ENCODE data around the gene CST9.
"Not testable (repeated sequence)": the region's sequence is repeated elsewhere in the genome, so short reads cannot be mapped to it uniquely, and the experiment has no call there.

CST9 gene

DNA sequence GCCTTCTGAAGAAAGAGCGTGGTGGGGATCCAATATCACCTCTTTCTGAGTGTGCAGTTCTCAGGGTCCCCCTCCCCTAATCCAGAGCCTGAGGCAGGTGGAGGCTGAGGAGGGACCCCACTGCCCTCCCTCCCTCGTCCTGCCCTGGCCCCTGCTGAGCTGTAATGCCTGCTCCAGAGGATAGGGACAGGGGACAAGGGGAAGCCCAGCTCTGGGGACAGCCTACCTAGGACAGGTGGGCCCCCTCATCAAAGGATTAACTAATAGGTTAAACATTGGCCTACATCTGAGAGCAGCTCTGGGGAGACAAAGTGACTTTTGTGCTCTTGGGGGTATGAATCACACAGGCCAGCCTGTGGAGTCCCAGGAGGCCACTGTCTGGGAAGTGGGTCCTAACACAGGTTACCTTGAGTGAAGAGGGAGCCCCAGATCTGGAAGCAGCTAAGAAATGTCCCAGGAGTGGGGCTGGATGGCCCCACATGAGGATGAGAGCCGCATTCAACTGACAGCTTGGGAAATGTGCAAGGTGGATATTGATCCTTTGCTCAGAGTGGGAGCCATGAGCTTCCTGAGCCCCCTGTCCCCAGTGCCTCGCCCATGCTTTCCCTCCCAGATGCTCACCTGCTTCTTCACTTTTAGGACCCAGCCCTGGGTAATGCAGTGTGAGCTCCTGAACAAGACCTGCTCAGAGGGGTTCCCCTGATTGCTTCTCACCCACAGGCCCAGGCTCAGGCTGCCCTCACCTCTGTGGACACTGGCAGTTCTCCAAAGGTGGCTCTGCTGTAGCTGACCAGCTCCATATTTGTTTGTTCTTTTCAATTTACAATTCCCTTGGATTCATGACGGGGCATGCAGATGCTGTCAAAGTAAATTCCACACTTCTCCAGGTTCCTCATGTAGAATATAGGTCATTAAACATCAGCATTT is 19.6 kb downstream of the CST9 start:
- DNase-seq: no peak

DNA sequence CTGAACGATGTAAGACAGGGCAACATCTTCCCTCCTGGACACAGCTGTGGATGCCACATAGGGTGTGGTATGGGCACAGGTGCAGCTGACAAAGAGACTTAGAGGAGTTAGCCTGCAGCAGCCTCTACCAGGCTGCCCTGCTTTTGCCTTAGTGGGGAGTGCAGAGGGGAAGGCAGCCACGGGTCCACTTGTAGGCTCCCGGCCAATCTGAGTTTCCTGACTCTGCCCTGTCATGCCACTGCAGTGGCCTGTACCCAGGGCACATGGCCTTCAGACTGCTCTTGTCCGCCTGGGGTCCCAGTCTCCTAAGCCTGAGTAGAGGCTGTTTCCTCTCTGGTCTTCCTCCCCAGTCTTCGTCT is 20.3 kb downstream of the CST9 start:
- DNase-seq: no peak

DNA sequence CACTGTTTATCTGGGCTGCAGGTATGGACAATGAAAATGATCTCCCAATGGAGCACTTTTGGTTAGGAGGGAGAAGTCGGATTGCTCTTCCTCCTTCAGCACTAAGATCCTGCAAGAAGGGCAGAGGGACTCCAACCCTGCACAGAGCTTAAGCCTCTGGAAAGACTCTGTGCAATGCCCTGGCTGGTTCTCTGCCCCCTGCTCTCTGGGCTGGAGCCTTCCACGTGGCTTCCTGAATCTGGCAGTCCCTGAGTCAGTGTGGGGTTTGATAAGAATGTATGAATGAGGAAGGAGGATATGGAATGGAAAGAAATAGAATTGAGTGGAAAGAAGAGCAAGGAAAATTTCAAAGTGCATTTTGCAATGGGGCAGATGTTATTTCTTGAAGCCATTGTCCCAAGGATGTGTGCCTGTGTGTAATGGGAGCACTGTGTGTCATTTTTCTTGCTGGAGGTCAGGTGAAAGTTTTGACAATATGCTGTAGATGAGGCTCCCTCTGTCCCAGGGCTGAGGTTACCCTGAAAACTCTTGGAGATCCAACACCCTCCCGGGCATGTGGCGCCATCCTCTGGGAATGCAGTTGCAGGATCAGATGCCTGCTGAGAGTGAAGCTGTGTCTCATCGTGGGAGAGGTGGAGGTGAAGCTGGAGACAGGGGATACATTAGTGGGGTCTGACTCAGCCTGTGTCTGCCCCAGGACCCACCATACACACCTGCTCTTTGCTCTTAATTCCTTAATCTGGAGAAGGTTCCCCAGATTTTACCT is 21.1 kb downstream of the CST9 start:
- no peak for DNase-seq

DNA sequence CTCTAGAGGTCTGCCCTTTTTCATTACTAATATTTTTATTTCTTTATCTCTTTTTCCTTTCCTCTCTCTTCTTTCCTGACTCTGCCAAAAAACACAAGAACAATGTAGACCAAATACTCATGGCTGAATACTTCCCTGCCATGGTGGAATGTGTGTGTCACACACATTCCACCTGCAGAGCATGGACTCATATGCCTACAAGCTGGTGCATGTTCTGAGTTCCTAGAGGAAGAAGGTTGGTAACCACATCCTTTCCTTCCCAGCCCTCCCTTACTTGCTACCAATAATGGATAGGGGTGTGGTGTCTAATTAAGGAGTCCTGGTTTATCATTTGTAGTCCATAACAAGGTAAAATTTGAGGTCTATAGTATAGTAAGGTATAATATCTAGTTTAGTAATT is 22.2 kb downstream of the CST9 start:
- no peak for DNase-seq

DNA sequence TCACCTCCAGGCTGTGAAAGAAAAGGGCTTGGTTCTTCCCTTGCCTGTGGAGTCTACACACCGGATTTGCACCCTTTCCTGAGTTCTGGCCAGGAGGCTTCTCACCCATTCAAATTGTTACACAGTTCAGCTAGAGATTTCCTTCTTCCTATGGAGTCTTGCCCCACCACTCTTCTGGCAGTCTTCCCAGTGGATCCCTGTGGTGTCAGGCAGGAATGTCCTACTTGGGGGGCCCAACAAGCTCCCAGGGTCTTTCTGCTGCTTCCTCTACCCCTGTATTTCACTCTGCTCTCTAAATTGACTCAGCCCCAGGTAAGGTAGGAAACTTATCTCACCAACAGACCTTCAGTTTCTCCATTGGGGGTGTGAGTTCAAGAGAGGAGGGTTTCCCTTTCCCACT is 23.4 kb downstream of the CST9 start:
- no peak for DNase-seq

DNA sequence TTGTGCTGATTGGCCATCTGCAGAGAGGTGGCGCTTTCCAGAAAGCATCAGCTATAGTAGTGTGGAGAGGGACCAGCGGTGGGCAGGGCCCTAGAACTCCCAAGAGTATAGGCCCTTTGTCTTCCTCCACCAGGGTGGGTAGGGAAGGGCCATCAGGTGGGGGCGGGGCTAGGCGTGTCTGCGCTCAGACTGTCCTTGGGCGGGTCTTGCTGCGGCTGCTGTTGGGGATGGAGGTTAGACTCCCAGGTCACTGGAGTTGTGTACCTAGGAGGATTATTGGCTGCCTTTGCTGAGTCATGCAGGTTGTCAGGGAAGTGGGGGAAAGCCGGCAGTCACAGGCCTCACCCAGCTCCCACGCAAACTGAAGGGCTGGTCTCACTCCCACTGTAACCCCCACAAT is 23.9 kb downstream of the CST9 start:
- DNase-seq: not testable (repeated sequence)

DNA sequence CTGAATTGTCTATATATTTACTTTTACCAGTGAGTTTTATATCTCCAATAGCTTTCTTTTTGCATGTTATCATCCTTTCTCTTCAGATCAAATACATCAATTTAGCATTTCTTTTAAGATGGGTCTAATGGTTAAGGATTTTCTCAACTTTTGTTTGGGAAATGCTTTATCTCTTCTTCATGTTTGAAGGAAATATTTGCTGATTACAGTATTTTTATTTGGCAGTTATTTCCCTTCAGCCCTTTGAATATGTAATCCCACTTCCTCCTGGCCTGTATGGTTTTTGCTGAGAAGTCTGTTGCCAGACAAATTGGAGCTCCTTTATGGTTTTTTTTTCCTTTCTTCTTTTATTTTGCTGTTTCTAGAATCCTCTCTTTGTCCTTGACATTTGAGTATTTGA is 30.7 kb downstream of the CST9 start:
- DNase-seq: no peak

DNA sequence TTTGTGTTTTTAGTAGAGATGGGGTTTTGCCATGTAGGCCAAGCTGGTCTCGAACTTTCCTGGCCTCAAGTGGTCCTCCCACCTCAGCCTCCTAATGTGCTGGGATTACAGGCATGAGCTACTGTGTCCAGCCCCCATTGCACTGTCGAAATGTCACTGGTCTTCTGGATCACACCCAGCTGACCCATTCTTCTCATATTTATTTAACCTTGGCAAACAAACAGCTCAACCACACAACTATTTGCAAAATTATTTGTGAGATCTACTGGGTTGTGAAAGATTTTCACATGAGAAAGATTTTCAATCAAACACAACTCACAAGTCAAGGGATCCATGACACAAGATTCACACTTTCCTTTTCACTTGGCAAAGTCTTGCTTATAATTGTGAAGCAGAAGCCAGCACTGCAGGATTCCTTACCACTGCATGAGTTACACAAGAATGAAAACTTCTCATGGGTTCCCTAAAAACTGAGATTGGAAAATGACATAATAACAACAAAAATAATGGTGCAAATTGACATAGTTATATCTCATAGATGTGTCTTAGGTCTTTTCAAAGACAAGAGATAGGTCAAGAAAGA is 35.4 kb downstream of the CST9 start:
- no peak for DNase-seq

DNA sequence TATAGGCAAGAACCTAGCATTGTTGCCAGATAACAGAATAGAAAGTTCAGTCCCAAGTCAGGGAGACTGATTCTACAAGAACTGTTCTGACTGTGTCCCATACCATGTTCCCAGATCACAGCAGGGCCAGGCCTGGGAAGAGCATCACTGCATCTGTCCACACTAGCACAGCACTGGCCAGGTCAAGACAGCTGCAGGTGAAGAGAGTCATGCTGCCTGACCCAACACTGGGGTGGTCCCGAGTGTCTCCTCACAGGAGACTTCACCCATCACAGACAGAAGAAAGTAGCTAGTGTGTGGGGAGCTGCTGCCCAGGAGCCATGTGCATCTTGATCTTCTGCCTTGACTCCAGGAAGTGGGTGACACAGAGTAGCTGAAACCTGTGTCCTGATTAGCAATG is 36.1 kb downstream of the CST9 start:
- DNase-seq: no peak

DNA sequence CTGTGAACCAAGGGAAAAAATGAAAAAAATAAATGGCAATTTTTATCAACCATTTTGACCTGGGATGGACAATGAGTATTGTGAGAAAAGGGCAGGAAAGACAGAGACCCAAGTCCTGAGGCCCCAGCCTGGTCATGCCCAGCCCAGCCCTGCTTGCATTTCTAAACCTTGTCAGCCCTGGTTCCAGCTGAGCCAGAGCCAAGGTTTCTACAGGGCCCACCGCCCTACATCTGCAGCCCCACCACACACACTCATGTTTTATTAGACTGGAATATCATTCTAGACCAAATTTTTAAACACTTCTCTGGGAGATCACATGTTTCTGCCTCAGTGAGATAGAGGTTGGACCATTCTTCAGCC is 36.8 kb downstream of the CST9 start:
- DNase-seq: no peak

DNA sequence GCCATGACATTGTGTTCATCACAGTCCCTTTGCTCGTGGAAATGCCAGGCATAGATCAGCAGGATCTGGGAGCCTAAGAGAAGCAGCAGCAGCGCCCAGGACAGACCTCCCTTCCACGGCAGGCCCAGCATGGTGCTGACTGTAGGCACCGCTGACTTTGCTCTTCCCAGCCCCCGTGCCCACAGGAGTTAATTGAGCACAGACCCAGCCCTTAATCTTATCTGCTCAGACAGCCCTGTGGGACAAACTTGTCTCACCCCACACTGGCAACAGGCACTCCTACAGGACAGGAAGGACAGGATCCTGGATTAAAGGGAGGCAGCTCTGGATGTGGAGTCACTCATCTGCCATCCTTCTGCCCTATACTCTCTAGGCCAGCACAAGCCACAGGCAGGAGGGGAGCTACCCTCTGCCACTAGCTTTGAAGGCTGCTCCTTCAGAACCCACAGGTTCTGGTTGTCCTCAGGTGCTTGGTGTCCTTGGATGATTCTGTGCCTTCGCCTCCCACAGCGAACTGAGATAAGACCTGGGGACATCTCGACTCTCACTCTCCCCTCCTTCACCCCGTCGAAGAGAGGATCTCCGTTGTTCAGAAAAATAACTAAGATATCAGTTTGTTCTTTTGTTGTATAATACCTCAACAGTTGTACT is 37.3 kb downstream of the CST9 start, which contains the start of gene CST9L:
TSS of gene CST9L (minus strand) at position 165 of the 651 bp plus-strand sequence. CDS start at position 131, 34 bp downstream.
- DNase-seq: no peak

DNA sequence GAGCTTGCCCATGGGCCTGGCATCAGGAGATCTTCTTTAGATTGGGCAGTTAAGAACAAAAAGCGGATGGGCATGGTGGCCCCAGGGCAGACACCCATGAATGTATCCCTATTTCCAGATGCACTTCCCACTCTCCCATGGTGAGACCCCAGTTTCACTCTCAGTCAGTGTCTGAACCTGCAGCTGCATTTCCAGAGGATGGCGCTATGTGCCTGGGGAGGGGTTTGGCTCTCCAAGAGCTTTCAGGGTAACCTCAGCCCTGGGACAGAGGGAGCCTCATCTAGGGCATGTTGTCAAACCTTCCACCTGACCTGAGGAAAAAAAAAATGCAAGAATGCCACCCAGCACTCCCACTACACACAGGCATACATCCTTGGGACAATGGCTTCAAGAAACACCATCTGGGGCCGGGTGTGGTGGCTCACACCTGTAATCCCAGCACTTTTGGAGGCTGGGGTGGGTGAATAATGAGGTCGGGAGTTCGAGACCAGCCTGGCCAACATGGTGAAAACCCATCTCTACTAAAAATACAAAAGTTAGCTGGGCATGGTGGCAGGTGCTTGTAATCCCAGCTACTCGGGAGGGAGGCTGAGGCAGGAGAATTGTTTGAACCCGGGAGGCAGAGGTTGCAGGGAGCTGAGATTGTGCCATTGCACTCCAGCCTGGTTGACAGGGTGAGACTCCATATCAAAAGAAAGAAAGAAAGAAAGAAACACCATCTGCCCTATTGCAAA is 39.4 kb downstream of the CST9 start:
- no peak for DNase-seq

DNA sequence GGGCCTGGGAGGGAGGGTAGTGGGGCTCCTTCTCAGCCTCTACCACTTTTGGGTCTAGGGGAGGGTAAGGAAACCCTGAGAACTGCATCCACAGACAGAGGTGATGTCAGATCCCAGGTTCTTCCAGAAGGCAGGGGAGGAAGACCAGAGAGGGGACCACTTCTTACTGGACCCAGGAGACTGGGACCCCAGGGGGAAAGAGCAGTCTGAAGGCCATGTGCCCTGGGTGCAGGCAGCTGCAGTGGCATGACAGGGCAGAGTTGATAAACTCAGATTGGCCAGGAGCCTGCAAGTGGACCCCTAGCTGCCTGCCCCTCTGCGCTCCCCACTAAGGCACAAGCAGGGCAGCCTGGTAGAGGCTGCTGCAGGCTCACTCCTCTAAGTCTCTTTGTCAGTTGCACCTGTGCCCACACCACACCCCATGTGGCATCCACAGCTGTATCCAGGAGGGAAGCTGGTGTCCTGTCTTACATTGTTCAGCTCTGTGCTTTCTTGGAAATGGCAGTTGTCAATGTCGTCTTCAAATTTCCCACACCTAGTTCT is 40.1 kb downstream of the CST9 start:
- DNase-seq: no peak

DNA sequence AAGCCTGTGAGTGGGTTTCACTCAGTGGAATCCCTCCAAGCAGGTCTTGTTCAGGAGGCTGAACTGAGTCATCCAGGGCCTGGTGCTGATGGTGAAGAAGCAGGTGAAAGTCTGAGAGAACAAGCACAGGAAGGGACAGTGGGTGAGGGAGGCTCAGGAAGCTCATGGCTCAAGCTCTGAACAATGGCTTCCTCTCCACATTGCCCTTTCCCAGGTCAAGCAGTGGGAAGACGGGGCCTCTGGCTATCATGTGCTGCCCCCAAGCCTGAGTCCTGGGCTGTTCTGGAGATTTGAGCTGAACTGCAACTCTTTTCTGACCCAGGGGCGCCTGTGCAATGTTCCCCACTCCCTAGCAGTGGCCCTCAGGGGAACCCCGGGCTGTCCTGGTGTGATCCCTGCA is 40.8 kb downstream of the CST9 start:
- DNase-seq: no peak

DNA sequence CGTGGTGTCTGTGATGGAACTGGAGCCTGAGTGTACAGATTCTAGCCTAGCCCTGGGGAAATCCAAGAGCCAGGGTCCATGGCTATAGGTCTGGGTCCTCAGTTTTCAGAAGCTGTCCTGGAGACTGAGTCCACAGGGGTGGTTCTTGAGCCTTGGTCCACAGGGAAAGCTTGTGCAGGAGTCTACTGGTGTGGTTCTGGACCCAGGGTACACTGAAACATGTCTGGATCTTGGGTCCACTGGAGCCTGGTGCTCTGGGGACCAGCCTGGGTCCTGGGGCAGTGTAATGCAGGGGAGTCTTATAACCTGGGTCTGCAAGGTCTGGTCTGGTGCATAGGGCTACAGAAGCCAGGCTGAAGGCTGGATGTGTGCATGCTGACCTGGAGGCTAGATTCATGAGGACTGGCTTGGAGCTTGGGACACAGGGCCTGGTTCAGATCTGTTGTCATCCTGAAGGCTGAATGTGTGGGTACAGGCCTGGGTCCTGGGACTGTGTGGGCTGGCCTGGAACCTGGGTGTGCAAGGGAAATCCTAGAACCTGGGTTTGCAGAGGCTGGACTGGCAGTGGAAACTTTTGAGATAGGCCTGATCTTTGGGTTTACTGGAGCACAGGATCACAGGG is 42.9 kb downstream of the CST9 start:
- DNase-seq: no peak

DNA sequence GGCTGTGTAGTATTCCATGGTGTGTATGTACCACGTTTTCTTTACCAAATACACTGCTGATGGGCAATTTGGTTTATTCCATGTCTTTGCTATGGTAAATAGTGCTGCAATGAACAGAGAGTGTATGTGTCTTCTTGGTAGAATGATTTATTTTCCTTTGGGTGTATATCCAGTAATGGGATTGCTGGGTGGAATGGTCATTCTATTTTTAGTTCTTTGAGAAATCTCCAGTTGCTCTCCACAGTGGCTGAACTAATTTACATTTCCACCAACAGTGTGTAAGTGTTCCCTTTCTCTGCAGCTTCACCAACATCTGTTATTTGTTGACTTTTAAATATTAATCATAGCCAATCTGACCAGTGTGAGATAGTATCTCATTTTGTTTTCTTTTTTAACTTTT is 51.3 kb downstream of the CST9 start:
- no peak for DNase-seq

All from NCI-H1417 treated with DMSO at 0.1 percent for 48 hours (cell line).